ENCODE results near the gene EIF2S1.
"Not testable (repeated sequence)": the region's sequence is repeated elsewhere in the genome, so short reads cannot be mapped to it uniquely, and the experiment has no call there.

EIF2S1 gene

GRCh38 chr14:67372833-67373232, 12.7 kb downstream of the EIF2S1 start:
- no peak for DNase-seq

GRCh38 chr14:67373347-67373746, 13.2 kb downstream of the EIF2S1 start:
- no peak for DNase-seq

GRCh38 chr14:67377916-67378315, 17.8 kb downstream of the EIF2S1 start:
- no peak for DNase-seq

- DNase-seq: no peak
Observed at GRCh38 chr14:67385120-67385519, 25.0 kb downstream of the EIF2S1 start.

GRCh38 chr14:67385618-67386017, 25.5 kb downstream of the EIF2S1 start:
- DNase-seq: no peak

- no peak for DNase-seq
Observed at GRCh38 chr14:67387195-67387594, 27.1 kb downstream of the EIF2S1 start.

- DNase-seq: no peak
Observed at GRCh38 chr14:67389275-67389674, 29.1 kb downstream of the EIF2S1 start.

GRCh38 chr14:67389811-67390534, 29.8 kb downstream of the EIF2S1 start:
- no peak for DNase-seq

- no peak for DNase-seq
Observed at GRCh38 chr14:67391268-67391667, 31.1 kb downstream of the EIF2S1 start.

- DNase-seq: no peak
Observed at GRCh38 chr14:67392123-67392522, 32.0 kb downstream of the EIF2S1 start.

- DNase-seq: no peak
Observed at GRCh38 chr14:67392800-67393199, 32.7 kb downstream of the EIF2S1 start.

GRCh38 chr14:67393689-67394088, 33.6 kb downstream of the EIF2S1 start:
- DNase-seq: no peak

- no peak for DNase-seq
Observed at GRCh38 chr14:67395086-67395875, 35.2 kb downstream of the EIF2S1 start.

- no peak for DNase-seq
Observed at GRCh38 chr14:67395876-67396189, 35.7 kb downstream of the EIF2S1 start.

GRCh38 chr14:67396381-67396970, 36.3 kb downstream of the EIF2S1 start:
- DNase-seq: no peak

GRCh38 chr14:67397536-67397935, 37.4 kb downstream of the EIF2S1 start:
- DNase-seq: no peak

- DNase-seq: no peak
Observed at GRCh38 chr14:67400434-67400833, 40.3 kb downstream of the EIF2S1 start.

- no peak for DNase-seq
Observed at GRCh38 chr14:67405771-67406170, 45.6 kb downstream of the EIF2S1 start.

- not testable (repeated sequence) for DNase-seq
Observed at GRCh38 chr14:67408122-67408801, 48.1 kb downstream of the EIF2S1 start.

- no peak for DNase-seq
Observed at GRCh38 chr14:67409461-67409860, 49.3 kb downstream of the EIF2S1 start.

- DNase-seq: no peak
Observed at GRCh38 chr14:67410313-67410712, 50.2 kb downstream of the EIF2S1 start.

GRCh38 chr14:67411370-67411769, 51.2 kb downstream of the EIF2S1 start:
- no peak for DNase-seq

GRCh38 chr14:67411820-67412421, 51.8 kb downstream of the EIF2S1 start, which contains the start of gene PLEK2:
Gene PLEK2, minus strand, starts transcription at chr14:67412165. Its CDS starts 106 bp downstream, at chr14:67412059.
- DNase-seq: no peak

All from left hindlimb (tissue), 1 donor.